Vagina (tissue), 2 donors: ENCODE measurements around the gene GGT7.

Experiments
- POLR2AphosphoS5 ChIP-seq, 2 donors: sonication (generic); formaldehyde crosslinking; IDR thresholded peaks; one replicate each; pipeline ENCODE4 v1.9.0; 2017; ENCODE audit warnings: antibody characterized with exemption in 2 of 2, mild to moderate bottlenecking in 2 of 2, low read depth in 1 of 2; ENCODE audit not compliant: insufficient read depth in 1 of 2
- TF ChIP-seq, protein P1 (sequence below), 3 experiments: fragments of 450-650 bp in 2 of 3; fragments of 200-600 bp in 1 of 3; sonication (generic) in 1 of 3; IDR thresholded peaks; one replicate each; pipeline ENCODE4 v1.5.1; 2017 to 2019; ENCODE audit warnings: antibody characterized with exemption in 3 of 3, mild to moderate bottlenecking in 2 of 3, moderate library complexity in 2 of 3

- TF ChIP-seq, protein P1, sequence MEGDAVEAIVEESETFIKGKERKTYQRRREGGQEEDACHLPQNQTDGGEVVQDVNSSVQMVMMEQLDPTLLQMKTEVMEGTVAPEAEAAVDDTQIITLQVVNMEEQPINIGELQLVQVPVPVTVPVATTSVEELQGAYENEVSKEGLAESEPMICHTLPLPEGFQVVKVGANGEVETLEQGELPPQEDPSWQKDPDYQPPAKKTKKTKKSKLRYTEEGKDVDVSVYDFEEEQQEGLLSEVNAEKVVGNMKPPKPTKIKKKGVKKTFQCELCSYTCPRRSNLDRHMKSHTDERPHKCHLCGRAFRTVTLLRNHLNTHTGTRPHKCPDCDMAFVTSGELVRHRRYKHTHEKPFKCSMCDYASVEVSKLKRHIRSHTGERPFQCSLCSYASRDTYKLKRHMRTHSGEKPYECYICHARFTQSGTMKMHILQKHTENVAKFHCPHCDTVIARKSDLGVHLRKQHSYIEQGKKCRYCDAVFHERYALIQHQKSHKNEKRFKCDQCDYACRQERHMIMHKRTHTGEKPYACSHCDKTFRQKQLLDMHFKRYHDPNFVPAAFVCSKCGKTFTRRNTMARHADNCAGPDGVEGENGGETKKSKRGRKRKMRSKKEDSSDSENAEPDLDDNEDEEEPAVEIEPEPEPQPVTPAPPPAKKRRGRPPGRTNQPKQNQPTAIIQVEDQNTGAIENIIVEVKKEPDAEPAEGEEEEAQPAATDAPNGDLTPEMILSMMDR (IDR thresholded peaks at IDR 0.05): no peak
- TF ChIP-seq POLR2AphosphoS5 (IDR thresholded peaks at IDR 0.05; ENCODE audit: insufficient read depth in 1 of 2, low read depth in 1 of 2): no peak
Observed at GRCh38 chr20:34859367-34859766, 13.3 kb downstream of the GGT7 start.
